Measurements from ENCODE around the gene MAP6.
"Not testable (repeated sequence)": the region's sequence is repeated elsewhere in the genome, so short reads cannot be mapped to it uniquely, and the experiment has no call there.

MAP6 gene

DNA sequence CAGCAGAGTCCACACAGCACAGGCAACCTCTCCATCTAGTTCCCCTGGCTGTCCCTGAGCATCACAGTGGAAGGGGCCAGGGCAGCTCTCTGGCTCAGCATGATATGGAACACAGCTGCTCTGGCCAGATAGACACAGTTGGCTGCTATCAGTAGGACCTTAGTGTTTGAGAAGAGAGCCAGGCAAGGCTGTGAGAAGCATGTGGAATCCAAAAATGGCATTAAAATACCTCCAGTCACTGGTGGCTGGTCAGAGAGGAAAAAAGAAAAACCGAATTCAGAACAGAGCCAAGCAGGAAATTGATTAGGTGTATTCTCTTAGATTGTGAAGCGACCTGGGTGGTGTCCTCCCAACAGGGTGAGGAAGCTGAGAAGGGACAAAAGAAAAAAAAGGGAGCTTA, 78.9 kb downstream of the MAP6 start:
- no peak for DNase-seq

DNA sequence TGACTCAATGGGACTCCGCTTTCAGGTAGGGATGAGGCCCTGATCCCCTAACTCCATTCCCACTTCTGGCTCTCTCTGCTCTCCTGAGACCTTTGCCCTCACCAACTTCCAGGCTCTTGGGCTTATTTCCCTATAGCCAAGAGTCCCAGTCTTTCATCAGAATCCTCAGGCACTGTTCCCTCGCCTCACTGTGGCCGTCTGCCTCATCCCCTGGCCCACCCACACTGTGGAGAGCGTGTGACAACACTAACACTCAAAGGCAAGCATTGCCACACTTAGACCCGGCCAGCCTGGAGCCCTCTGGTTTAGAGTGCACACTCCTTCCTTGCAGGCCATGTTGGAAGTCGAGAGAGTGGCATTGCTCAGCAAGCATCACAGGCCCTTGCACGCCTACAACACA, 79.8 kb downstream of the MAP6 start:
- no peak for DNase-seq

DNA sequence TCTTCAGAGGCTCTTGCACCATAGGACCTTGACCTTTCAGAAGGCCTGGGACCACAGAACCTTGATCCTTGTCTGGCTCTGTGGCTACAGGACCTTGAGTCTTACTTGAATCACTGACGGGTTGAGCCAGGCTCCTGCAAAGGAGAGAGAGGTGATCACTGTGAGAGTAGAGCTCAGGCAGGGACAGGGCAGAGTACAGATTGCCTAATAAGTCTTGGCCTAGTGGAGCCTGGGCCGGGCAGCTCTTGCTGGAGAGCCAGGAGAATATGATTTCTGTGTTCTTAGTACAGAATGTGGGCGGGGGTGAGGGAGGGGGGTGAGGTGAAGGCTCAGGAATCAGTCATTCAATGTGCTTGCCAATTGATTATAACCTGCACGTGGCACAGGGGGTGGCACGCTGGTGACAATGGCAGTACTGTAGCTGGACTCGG, 80.8 kb downstream of the MAP6 start:
- no peak for DNase-seq

GRCh38 chr11:75586395-75586794, 82.4 kb downstream of the MAP6 start:
- DNase-seq: no peak

DNA sequence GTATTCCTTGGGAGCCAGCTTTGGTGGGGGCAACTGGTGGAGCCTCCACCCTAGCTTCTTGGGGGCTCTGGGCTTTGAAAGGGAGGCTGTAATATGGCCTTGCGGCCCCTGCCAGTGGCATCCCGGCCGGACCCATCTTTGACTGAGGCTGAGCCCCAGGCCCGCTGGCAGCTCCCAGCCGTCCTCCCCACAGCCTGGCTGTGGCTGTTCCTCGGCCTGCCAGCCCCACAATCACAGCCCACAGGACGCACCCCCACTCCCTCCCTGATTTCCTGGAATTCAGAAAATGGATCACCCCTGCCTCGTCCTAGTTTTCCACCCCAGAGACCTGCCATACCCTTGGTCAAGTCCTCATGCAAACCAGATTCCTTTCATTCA, 83.6 kb downstream of the MAP6 start:
- DNase-seq: no peak

GRCh38 chr11:75584659-75585292, 84.1 kb downstream of the MAP6 start:
- DNase-seq: not testable (repeated sequence)

- DNase-seq: no peak
These were observed 84.8 kb downstream of the MAP6 start for GRCh38 chr11:75583718-75584658.

DNA sequence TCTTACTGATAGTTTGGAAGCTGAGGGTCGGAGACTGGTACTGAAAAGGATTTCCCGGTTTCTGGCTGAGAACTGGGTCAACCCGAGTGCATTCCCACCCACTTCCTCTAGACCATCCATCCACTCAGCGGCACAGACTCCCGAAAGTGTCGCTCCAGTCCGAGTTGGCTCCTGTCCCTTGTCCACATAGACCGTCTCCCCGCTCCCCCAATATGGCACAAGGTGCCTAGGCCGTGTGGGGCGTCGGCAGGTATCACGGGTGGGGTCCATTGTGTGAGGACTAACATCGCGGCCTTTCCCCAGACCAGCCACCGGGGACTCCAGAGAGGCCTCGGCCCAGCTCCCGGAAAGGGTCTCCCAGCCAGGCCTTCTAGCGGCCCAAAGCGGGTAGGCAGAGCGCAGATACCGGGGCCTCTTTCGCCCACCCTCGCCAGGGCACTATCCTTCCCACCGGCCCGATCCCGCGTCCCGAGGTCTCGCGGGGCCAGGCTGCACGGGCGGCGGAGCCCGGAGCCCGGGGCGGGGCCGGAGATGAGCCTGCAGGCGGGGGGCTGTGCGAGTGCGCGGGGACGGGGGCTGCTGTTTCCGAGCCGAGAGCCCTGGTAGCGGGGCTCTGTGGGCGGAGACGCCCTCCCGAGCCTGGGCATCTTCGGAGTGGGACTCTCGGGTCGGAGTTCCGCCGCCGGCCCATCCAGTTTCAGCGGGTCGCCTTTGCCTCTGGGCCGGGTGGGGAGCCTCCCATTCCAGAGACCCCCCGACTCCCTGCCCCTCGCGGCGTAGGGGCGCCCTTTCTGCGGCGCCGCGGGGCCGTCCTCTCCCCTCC, 85.7 kb downstream of the MAP6 start:
- peak; percentile 50 for DNase-seq

GRCh38 chr11:75582506-75582894, 86.3 kb downstream of the MAP6 start:
- no peak for DNase-seq

DNA sequence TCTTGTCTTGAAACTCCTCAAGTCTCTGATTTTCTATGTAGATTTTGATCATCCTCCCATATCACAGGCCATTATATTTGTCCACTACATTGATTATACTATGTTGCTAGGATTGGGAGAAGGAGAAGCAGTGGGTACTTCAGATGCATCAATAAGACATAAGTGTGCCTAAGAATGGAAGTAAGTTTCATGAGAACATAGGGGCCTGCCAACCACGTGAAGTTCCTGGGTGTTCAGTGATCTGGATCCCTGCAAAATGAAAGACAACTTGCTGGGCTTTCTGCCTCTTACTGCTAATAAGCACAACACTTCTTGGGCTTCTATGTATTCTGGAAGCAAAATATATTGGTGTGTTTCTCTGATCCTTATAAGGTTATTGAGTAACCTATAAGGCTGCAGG, 89.0 kb downstream of the MAP6 start:
- DNase-seq: no peak

DNA sequence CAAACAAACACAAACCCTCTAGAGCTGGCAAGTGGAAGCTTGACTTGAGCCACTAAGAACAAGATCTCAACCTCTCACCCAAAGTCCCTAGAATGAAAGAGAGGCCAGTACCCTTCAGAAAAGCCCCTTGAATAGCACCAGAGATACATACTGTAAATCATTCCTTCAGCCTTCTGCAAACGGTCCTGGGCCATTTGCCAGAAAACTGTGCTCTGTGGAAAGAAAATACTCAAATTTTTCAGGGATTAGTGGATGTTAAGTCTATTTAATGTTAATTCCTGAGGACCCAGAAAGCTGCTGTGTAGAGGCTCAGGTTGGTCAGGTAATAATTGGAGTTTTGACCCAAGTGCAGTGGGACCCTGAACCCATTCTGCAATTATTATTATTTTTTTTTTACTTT, 89.9 kb downstream of the MAP6 start:
- DNase-seq: no peak

GRCh38 chr11:75577207-75577606, 91.6 kb downstream of the MAP6 start:
- no peak for DNase-seq

DNA sequence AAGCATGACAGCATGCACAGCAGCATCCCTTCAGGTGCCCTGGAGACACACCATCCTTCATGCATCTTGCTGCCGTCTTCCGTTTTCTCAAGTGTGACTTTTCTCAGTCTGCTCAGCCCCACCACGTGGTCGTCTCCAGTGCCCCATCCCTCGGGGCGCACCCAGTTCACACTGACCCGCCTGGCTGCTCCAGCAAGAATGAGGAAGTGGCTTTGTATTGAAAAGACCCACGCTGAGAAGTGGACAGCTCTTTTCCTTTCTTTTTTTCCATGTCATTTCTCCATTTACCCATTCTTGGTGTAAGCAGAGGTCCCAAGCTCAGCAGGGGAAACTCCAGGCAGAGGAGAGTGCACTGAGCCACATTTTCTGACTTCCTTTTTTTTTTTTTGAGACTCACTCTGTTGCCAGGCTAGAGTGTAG, 92.3 kb downstream of the MAP6 start:
- DNase-seq: peak; percentile 23

DNA sequence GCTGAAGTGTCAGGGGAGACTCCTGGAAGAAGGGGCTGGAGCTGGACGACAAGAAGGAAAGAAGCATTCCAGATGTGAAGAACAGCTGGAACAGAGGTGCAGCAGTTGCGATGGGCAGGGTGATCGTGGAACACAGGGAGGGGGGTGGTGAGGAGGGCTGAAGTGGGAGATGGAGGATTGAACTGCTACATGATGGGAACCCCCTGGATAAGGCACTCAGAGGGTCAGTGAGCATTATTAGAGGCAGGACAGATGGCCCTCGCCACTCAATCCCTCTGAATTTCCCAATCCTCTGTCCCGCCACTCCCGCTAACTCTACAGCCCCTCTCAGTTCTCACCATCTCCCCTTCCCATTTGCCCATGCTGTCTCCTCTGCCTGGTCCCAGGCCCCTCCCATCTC, 92.8 kb downstream of the MAP6 start:
- DNase-seq: no peak

GRCh38 chr11:75574698-75575602, 93.9 kb downstream of the MAP6 start:
- DNase-seq: no peak

GRCh38 chr11:75572744-75573143, 96.1 kb downstream of the MAP6 start:
- DNase-seq: no peak

DNA sequence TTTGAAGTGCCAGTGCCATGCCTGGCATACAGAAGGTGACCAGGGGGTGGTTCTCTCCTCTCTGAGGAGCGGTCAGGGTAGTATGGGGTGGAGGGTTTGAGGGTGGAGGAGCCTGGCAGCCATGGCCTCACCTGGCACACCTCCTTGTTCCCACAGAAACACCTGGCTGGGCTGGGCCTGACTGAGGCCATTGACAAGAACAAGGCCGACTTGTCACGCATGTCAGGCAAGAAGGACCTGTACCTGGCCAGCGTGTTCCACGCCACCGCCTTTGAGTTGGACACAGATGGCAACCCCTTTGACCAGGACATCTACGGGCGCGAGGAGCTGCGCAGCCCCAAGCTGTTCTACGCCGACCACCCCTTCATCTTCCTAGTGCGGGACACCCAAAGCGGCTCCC, 97.2 kb downstream of the MAP6 start:
- no peak for DNase-seq

- DNase-seq: no peak
These were observed 98.2 kb downstream of the MAP6 start for GRCh38 chr11:75570559-75571139.

DNA sequence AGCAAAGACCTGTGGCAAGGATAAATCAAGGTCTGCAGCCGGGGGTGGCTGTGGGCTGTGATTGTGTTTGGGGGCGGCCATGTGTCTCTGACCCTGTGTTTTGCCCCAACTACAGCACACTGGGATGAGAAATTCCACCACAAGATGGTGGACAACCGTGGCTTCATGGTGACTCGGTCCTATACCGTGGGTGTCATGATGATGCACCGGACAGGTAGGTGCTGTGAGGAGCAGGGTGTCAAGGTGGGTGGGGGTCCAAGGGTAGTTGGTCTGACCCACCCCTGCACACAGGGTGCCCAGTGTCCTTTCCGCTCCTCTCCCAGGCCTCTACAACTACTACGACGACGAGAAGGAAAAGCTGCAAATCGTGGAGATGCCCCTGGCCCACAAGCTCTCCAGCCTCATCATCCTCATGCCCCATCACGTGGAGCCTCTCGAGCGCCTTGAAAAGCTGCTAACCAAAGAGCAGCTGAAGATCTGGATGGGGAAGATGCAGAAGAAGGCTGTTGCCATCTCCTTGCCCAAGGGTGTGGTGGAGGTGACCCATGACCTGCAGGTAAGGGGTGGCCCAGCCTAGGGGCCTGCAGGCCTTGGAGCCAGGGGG, 100.1 kb downstream of the MAP6 start:
- no peak for DNase-seq

- no peak for DNase-seq
These were observed 100.9 kb downstream of the MAP6 start for GRCh38 chr11:75567971-75568370.

GRCh38 chr11:75566763-75567279, 102.0 kb downstream of the MAP6 start:
- DNase-seq: no peak

Measured in KG1 (cell line).